Measurements from ENCODE around the gene COCH.

COCH gene

GRCh38 chr14:30874120-30874998 is at the start of gene COCH:
Gene COCH, plus strand, starts transcription at chr14:30874559. Its CDS starts 380 bp downstream, at chr14:30874939.
- peak; percentile 52 to 80 (median 61) for DNase-seq

DNA sequence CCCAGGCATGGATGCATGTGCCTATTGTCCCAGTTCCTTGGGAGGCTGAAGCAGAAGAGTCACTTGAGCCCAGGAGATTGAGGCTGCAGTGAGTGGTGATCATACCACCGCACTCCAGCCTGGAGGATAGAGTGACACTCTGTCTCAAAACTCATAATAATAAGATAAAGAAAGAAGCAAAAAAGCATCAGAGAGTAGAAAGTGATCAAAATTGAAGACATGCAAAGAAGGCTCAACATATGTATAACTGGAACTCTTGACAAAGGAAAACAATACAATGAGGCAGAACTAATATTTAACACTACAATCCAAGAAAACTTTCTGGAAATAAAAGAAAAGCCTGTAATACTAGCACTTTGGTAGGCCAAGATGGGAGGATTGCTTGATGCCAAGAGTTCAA is 48.3 kb upstream of the COCH start:
- no peak for DNase-seq

DNA sequence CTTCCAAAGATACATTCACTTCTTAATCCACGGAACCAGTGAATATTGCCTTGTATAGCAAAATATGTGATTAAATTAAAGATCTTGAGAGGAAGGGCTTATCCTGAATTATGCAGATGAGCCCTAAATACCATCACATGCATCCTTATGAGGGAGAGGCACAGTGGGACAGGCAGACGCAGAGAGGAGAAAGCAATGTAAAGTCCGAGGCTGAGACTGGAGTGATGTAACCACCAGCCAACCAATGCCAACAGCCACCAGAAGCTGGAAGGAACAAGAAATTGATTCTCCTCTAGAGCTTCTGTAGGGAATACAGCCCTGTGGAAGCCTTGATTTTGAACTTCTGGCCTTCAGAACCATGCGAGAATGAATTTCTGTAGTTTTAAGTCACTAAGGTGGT is 44.5 kb upstream of the COCH start:
- no peak for DNase-seq

GRCh38 chr14:30834353-30834752 is 40.0 kb upstream of the COCH start:
- DNase-seq = no peak

- DNase-seq = no peak
These were observed 36.0 kb upstream of the COCH start for GRCh38 chr14:30838351-30838750.

DNA sequence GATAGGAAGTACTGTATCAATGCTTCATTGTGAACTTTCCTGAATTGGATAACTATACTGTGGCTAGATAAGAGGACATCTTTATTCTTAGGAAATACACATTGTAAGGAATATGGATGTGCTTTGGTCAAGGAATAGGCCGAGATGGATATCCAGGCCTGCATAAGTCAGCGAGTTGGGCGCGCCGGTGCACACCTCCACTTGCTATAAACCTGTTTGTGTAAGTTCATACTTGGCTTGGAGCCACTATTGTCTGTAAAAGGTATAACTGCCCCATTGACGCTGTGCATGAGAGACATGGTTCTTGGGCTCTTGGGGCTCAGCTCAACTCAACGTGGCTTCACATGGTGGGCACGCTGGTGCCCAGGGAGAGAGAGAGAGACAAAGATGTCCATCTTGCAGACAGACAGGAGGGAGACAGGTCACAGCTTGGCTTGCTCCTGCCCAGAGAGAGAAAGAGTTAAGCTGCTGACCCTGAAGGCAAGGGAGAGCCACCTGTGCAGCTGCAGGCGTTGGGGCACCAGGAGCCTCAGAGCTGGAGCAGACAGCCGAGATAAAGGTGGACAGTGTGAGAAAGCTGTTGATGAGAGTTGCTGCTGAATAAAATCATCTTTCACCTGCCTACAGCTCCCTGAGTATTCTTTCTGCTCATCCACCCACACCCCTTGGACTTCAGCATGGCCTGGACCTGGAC is 34.1 kb upstream of the COCH start:
- no peak for DNase-seq

DNA sequence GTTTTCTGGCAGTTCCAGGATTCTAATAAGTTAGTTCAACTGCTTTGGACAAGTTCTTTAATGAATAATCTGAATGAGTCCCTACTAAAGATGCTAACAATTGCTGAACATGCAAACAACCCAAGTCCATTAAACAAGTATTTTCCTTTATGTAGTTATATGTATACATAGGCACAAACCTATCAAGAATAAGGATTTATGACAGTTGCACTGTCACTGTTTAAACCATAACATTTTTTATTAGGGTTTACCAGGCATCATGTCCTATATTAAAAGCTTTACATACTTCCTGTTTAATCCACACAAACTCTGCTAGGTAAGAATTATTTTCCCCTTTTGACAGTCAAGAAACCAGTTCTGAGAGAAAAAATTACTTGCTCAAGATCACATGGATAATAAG is 31.9 kb upstream of the COCH start:
- no peak for DNase-seq

- peak; percentile 66 to 82 (median 77) for DNase-seq
These were observed 25.7 kb upstream of the COCH start for GRCh38 chr14:30848449-30849240.

DNA sequence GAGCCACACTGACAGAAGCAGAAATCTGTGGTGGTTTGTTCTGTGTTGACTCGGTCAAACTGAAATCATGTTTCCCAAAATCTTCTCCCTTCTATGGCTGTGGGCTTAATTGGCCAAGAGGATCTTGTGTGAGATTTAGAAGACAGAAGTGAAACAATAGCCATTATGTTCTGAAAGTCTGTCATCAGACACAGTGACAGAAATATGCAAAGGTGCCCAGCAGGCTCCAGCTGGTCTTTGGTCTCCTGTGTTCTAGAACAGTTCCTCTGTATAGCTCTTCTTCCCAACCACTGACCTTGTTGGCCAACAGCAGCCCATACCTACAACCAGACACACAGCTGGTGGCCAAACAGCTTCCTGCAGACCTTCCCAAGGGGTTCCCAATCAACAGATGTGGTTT is 25.0 kb upstream of the COCH start:
- DNase-seq = peak; percentile 17 to 74 (median 45)

DNA sequence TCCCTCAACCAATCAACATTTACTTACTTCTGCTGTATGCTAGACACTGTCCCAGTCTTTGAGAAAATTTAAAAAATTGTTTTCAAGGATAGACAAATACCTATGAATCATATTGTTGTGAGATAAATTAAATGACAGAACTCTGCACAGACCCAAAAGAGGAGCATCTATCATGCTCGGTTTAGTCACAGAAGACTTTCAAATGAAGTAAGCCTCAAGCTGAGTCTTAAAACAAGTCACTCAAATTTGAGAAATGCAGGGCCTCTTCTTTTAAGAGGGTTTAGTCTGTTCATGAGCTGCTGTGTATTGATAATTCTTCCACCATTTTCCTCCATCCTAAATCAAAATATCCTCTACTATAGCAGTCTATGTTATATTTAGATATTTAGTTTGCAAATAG is 24.4 kb upstream of the COCH start:
- peak in 1 of 3 donors; percentile 35 for DNase-seq

- DNase-seq = no peak
These were observed 20.4 kb upstream of the COCH start for GRCh38 chr14:30853946-30854345.

DNA sequence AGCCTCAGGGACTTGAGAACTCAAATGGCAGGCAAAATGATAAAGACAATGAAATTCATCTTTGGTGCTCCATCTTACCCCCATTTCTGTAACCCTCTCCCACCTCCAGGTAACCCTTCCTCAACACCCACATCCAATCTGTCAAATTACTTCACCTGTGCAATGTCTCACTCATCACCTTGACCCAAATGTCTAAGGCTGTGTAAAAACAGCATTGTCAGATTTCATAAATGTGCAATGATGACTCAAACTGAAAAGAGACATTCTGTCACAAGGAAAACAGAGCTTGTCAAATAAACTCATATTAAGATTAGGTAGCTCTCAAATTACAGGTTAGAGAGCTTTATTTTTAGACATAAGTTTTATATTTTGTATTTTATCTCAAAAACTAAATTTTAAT is 19.9 kb upstream of the COCH start:
- no peak for DNase-seq

- peak; percentile 70 to 82 (median 77) for DNase-seq
These were observed 18.9 kb upstream of the COCH start for GRCh38 chr14:30855345-30856037.

- no peak for DNase-seq
These were observed 13.2 kb upstream of the COCH start for GRCh38 chr14:30861200-30861599.

GRCh38 chr14:30864934-30865333 is 9.4 kb upstream of the COCH start:
- no peak for DNase-seq

DNA sequence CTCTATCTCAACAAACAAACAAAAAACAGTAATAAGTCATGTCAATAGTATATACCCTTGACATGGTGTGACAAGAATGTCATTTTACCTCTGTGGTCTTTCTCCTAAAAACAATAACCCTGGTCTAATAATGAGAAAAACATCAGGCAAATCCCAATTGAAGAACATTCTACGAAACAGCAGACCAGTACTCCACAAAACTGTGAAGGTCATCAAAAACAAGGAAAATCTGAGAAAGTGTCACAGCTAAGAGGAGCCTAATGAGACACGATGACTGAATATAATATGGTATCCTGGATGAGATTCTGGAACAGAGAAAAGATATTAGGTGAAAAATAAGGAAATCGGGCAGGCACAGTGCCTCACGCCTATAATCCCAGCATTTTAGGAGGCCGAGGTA is 5.6 kb upstream of the COCH start:
- no peak for DNase-seq

GRCh38 chr14:30869551-30870155 is 4.7 kb upstream of the COCH start:
- peak in 2 of 3 donors; percentile 8 to 37 for DNase-seq

DNA sequence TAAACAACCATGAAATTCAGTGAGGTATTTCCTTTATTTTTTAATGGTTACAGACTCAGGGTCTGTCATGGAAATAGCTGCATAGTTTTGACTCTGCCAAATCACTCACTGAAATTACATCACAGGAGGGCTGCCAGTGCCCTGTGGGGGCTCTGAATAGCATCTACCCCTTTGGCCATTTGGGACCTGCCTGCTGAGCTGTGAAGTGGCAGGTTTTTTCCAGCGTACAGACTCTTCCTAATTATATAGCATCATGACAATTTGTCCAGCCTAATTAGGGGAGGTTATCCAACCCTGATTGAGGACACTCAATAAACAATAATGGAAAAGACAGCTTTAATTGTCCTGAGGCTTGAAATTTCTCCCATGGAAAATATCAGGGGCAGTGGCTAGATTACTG is 1.8 kb upstream of the COCH start:
- no peak for DNase-seq

- DNase-seq = no peak
These were observed 845 bp upstream of the COCH start for GRCh38 chr14:30873308-30874119.

- DNase-seq = peak in 1 of 3 donors; percentile 11
These were observed 834 bp downstream of the COCH start for GRCh38 chr14:30874999-30875787.

DNA sequence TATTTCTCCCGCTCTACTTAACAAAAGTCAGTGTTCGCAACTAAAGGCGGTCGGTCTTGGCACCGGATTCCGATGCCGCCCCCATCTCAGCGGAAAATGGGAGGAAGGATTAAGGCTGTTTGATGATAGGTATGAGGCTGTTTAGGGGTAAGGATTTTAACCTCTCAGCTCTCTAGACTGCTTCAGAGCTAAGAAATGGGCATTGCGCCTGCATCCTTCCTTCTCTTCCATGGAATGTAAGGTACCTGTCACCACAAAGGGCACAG is 1.4 kb downstream of the COCH start:
- no peak for DNase-seq

Data from suppressor macrophage treated with lipopolysaccharide for 1 hour (primary cell).